Caki2 (cell line): Measurements from ENCODE around the gene ST8SIA5. TPM values are rescaled to one million over a fixed set of nuclear protein-coding genes. Genes with fewer than 3 reads are reported as not detected.

ENCODE experiments used
- DNase-seq: peaks from one replicate; pipeline ENCODE4 v3.0.0-alpha.2; 2015; ENCODE audit warnings: low read depth
- in situ Hi-C: cut with HindIII; loops from 2 replicates; pipeline ENCODE4 v1.10.0; 2016; ENCODE audit warnings: low sequenced_read_pairs, low pct_unique_long_range_greater_than_20kb, mixed read lengths
- total RNA-seq: library from RNA; depleted of rRNA; stranded (reverse); fragments of >200 nt; shearing (Covaris generic); gene quantifications from 2 replicates; pipeline ENCODE4 v1.2.3, GENCODE V29; 2014; ENCODE audit warnings: low replicate concordance

ST8SIA5 gene
- total RNA-seq, 1 experiment from 2014 or later, result not detected

DNA sequence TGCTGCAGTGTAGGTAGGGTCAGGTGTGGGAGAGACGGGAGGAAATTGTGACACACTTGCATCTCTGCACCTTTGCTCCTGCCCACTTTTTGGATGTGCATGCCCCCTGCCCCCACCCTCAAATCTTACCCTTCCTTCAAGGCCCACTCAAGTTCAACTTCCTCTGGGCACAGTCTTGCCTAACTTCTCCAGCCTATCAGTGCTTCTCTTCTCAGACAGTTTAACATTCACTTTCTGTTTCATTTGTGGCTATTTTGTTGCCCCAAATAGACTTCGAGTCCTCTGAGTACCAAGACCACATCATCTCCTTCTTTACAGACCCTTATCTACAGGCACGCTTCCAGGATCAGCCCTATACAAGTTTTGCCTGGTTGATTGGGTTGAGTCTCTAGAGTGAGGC, 2.7 kb downstream of the ST8SIA5 start:
- DNase-seq, result no peak
- in situ Hi-C loops, result no loop called here

DNA sequence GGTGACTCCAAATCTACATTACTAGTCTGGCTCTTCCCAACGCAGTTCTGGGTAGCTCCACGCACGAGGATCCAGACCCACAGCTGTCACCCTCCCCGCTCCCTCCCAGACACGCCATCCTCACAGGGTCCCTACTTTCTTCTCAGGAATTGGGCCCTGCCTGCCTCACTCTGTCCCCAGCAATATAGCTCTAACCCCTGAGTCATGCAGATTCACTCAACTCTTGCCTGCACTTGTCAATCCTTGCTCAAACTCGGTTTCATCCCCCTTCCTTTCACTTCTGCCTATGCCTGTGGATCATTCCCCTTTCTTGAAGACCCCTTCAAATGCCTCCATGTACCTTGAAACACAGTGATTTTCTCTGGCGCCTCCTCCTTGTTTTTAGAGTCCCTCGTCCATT, 5.0 kb downstream of the ST8SIA5 start:
- in situ Hi-C loops, result no loop called here
- no peak for DNase-seq

DNA sequence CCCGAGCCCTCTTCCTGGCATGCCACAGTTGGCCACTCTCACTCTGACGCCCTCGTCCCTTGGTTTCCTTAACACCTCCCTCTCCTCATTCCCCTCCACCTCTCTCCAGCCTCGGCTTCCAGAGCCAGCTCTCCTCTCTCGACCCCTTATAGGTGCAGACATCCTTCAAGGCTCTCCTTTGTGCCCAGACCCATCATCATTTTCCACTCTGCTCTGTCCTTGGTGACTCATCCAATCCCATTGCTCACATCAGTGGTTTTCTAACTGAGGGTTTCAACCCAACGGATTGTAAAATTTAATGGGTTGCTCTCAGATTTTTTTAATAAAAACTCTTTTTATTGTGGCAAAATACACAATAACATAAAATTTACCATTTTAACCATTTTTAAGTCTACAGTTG, 6.2 kb downstream of the ST8SIA5 start:
- no peak for DNase-seq
- in situ Hi-C loops, result no loop called here

DNA sequence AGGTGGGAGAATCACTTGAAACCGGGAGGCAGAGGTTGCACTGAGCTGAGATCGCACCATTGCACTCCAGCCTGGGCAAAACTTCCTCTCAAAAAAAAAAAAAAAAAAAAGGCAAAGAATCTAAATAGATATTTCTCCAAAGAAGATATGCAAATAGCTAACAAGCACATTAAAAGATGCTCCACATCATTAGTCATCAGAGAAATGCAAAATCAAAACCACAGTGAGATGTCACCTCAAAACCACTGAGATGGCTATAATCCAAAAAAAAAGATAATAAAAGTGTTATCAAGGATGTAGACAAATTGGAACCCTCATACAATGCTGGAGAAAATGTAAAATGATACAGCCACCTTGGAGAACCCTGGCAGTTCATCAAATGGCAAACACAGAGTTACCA, 8.4 kb downstream of the ST8SIA5 start:
- in situ Hi-C loops, result no loop called here
- no peak for DNase-seq

DNA sequence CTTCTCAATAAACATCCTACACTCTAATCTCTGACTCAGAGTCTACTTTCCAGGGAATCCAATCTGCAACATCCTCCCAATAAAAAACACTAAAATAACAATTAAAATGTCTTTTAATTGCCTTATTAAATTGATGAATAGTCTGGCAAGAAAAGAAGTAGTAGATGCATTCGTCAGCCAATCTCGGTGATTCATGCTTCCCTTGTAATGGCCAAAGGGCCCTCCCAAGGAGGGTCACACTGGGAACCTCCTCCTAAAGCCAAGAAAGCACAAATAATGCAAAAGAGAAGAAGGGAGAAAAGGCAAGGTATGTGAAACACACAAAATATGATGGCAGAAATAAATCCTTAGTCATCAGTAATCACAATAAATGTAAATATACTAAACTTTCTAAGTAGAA, 16.8 kb downstream of the ST8SIA5 start:
- in situ Hi-C loops, result no loop called here

DNA sequence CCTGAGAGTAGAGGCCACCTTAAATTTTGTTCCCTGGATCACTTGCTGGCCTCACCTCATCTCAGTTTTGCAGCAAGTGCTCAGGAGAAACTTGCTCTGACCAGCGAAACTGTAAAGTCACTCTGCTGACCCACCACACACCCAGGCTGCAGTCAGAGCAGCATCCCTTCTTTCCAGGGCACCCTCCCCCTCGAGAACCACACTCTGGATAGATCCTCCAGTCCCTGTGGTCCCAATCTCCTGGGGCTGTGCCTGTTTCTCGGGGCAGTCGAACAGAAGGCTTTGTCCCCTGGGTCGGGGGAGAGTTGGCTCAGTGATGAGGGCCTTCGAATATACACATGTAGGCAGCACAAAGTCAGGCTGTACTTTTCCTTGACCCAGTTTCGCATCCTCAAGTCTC, 18.4 kb downstream of the ST8SIA5 start:
- in situ Hi-C loops, result no loop called here
- DNase-seq, result no peak

More for the DNA sequence above, 16.8 kb downstream of the ST8SIA5 start:
- no peak for DNase-seq

DNA sequence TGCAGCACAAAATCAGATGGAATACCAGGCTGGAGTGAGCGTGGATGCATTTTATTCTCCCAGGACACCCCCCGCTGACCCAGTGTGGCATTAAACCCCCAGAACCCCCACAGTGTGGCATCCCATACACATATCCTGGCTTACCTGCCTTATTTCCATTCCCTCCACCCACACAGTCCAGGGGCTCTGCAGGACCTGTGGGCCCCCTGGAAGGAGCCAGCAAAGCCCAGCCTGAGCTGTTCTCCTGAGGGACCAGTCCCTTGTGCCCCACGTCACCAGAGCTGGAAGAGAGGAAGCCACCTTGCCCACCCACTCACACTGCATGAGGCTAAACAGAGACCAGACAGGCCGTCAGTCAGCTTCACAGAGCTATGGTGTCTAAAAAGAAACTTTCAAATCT, 20.1 kb downstream of the ST8SIA5 start:
- in situ Hi-C loops, result no loop called here
- DNase-seq, result no peak

DNA sequence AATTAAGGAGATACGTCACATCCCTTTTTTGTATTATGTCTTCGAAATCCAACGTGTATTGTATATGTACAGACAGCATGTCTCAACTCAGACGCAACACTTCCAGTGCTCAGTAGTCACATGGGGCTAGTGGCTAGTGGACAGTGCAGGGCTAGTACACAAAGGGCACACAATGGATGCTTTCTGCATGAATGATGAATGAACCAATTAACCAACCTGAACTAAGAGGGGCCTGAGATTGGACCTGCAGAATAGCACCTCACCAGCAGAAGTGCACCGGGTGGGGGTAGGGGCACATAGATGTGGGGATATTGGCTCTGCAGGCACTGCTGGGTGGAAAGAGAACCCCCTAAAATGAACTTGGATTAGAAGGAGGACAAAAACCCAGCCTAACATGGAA, 20.7 kb downstream of the ST8SIA5 start:
- in situ Hi-C loops, result no loop called here
- DNase-seq, result no peak

DNA sequence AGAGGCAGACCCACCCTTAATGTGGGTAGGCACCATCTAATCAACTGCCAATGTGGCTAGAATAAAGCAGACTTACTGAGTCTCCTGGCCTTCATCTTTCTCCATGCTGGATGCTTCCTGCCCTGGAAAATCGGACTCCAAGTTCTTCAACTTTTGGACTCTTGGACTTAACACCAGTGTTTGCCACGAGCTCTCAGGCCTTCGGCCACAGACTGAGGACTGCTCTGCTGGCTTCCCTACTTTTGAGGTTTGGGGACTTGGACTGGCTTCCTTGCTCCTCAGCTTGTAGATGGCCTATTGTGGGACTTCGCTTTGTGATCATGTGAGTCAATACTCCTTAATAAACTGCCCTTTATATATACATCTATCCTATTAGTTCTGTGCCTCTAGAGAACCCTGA, 21.9 kb downstream of the ST8SIA5 start:
- in situ Hi-C loops, result no loop called here
- no peak for DNase-seq

DNA sequence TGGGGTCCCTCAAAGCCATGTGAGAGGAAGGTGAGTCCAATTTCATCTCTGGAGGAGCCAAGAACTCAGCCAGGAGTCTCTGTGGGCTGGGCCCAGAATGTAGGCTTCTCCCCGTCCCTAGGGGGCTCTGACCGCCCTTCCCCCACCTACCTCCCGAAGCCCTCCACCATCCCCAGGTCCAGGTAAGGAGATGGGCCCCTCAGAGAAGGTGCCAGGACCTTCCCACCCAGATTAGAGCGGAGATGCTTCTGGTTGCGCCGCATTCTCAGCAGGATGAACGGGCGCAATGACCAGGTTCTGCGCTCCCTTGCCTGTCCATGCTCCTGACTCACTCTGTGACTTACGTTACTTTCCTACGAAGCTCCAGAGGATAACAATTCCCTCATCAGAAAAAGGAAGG, 23.0 kb downstream of the ST8SIA5 start:
- DNase-seq, result no peak
- in situ Hi-C loops, result no loop called here

DNA sequence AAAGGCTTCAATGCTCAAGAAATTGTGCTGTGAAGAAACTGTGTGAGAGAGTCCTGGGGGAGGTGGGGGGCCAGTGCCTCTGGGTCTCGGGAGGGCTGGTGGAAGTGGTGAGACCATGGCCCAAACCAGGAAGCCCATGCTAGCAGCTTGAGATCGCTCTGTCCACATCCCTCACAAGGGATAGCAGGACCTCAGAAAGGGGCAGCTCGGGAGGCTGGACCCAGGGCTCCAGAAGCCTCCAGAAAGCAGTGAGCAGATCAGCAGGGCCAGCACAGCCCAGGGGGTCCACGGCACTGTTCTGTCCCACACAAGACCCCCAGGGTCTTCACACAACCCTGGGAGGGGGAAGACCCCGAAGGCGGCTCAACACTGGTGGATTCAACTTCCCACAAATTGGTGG, 24.1 kb downstream of the ST8SIA5 start:
- DNase-seq, result no peak
- in situ Hi-C loops, result no loop called here

DNA sequence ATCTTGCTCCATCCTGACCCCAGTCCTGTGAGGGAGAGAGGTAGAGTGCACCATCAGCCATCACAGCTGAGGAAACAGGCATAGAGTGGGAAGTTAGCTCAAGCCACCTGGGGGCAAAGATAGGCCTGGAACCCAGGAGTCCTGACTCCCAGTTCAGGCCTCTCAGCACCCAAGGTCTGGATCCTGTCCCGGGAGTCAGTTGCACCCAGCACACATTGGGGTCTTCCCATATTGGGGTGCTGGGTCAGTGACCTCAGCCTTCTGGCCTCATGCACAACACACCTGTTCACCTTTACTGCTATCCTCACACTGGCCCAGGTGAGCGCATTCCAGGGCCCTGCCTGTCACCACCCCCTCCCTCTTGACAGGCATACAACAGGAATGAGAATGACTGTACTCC, 24.7 kb downstream of the ST8SIA5 start:
- in situ Hi-C loops, result no loop called here
- DNase-seq, result no peak

DNA sequence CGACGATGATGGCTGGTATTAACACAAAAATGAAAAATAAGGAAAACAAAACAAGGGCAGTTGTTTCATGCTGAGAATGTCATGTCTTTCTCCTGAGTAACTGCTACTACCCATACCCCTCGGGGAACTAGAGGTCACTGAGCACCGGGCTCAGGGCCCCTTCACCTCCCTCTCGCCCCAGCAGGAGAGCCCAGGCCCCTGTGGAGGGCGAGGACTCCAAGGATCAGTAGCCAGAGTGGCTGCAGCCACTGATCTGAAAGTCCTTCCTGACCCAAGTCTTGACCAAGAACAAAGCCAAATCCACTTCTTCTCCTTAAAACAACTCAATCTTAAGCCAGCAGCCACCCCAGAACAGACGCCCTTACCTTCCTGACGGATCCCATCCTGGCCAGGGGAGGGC, 25.5 kb downstream of the ST8SIA5 start:
- in situ Hi-C loops, result no loop called here
- no peak for DNase-seq

DNA sequence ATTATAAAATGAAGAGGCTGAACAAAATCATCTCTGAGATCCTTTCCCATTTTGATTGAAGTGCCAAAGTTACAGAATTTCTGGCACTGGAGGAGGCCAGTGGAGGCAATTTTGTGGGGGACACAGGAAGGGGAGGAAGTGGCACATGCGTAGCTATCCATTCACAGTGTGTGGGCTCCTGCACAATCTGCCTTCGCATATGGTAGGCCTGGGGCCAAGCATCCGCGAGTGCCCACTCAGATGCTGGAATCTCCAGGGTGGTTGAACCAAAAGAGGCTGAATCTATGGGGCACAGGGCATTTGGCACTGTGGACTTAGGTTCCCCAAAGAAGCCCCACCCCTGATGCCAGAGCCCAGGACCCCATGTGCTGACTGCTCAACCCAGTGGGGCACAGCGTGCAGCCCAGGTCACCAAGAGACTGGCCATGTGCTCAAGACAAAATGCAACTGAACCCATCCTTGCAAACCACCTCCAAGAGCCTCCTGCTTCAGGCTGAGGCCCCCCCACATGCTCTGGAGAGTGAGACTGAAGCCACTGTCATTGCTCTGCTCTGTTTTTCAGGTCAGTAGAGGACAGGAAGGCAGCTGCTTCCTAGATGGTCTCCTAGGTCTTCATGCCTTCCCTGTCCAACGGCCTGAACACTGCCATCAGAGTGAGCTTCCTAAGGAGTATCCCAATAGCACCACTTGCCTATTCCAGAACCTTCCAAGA, 28.5 kb downstream of the ST8SIA5 start:
- in situ Hi-C loops, result no loop called here
- no peak for DNase-seq

DNA sequence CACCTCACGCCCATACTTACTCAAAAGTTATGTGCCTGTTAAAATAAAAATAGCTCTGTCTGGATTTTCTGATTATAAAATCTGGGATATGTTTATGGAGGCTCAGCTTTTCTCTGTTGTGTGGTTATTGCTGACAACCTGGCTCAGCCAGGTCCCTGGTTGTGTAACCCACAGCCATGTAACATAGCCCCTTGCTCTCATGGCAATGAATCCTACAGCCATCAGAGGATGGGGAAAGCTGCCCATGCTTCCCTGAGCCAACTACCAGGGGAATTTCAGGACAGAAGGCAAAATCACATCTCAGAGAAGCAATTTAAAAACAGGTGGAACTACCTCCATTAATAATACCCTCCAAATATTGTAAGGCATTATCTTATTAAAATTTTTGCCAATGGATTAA, 29.7 kb downstream of the ST8SIA5 start:
- in situ Hi-C loops, result no loop called here
- DNase-seq, result no peak

DNA sequence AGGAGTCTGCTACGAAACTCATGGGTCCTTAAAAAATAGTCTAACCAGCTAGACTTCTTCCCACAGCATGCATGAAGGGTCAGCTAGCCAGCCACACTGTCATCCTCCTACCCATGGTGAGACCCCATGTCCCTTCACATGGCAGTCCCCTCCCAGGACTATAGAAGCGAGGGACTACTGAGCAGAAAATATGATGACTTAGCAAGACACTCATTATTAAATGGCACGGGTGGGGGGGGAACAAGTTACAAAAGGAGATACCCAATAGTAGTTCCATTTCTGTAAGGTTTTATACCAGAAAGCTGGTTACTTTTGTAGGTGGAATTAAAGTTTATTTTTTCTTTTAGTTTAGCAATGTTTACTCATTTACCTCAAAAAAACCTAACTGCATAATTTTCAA, 31.5 kb downstream of the ST8SIA5 start:
- in situ Hi-C loops, result no loop called here

DNA sequence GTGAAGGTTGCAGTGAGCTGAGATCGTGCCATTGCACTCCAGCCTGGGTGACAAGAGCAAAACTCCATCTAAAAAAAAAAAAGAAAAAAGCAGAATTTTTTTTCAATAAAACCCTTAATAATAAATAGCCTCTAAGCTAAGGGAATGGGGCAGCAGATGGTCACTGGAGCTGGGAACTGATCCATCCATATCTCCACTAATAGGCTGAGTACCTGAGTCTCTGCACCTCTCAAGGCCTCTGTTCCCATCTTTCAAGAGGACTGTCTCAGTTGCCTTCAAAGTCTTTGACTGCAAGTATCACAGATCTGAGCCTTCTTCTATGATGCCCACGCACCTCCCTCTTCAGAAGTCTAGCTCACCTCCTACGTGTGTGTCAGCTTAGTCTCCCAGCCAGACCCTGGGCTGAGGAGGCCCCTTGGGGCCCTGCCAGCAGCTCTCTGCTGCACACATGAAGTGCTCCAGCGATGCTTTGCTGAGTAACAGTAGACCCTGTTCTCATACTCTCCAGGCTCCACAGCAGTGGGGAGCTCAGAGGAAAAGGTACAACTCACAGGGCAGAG, 32.9 kb downstream of the ST8SIA5 start:
- no peak for DNase-seq
- in situ Hi-C loops, result no loop called here

More for the DNA sequence above, 31.5 kb downstream of the ST8SIA5 start:
- DNase-seq, result no peak

DNA sequence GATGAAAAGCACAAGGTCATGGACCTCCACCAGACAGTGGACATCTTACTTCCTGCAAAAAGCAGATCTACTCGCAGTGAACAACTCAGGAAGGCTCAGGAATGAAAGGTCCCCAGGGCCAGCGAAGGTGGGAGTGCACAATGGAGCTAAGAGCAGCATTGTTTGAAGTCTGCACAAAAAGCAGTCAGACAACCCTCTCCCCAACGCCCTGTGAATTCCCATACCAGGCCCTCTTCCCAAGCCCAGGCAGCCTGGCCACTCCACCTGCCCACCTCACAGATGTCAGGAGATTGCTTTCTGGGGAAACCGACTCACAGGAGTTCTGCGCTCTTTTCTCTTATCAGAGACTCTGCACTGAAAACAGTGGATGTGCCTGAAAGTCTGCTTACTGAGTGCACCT, 34.8 kb downstream of the ST8SIA5 start:
- in situ Hi-C loops, result no loop called here
- DNase-seq, result no peak

DNA sequence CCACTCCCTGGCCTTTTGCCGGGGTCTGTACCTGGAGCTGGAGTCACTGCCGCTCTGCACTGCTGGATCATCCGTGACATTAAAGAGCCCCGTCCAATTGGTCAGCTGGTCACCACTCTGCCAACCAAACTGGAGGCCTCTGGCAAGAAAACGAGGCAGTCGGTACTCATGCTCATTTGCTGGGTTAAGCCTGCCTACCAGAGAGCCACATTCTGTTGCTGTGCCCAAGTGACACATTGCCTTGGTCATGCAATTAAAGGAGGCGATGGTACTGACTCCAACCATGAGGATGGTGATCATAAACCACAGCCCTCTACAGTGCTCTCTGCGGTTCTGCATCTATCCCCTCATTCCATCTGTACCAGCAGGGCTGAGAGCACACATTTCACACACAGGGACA, 35.5 kb downstream of the ST8SIA5 start:
- in situ Hi-C loops, result no loop called here
- no peak for DNase-seq

DNA sequence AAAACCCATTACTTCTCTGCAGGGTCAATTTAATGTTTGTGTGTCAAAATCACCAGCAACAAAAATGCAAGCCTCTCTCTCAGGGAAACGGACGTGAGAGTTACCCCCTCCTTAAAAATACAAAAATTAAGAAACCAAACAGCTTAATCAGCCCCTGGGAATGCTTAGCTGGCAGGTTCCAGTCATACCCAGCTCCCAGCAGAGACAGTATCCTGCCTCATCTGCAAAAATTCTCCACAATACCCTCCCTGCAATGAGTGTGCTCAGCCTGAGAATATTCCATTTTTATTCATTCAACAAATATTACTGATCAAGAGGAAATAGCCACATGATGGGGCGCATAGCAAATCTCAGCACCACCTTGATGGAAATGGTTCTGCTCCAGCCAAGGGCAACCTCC, 36.3 kb downstream of the ST8SIA5 start:
- in situ Hi-C loops, result no loop called here

More for the DNA sequence above, 36.3 kb downstream of the ST8SIA5 start:
- no peak for DNase-seq
